ENCODE measurements around the gene LIMK1. TPM values are rescaled to one million over a fixed set of nuclear protein-coding genes. Genes with fewer than 3 reads are reported as not detected.

Gene LIMK1
- total and polyA plus RNA-seq, 4 donors = 0.63 to 4.1 (median 3.4) TPM

GRCh38 chr7:74083928-74084721 is 521 bp downstream of the LIMK1 start:
- 12% methylated on average over 61 of the region's 61 CpGs for WGBS
- DNase-seq (ENCODE audit: low spot score) = peak; percentile 41

GRCh38 chr7:74084722-74085578 is 1.3 kb downstream of the LIMK1 start:
- Histone ChIP-seq H3K4me3 (ENCODE audit: low read depth in 1 of 3, low read length in 3 of 3) (no peak overlapping the region), H3K27me3 (ENCODE audit: control insufficient read depth in 4 of 4, insufficient read depth in 4 of 4, low read length in 3 of 4) (no peaks in the 10 kb centered on the region), H3K4me1 (ENCODE audit: control insufficient read depth in 4 of 4, insufficient read depth in 4 of 4, low read length in 3 of 4) (peaks cover 0 to 11% (median 10%) of the 10 kb centered on the region in 4 donors), H3K27ac (ENCODE audit: low read depth in 1 of 2, low read length in 2 of 2) (no peak overlapping the region), H3K9me3 (ENCODE audit: control insufficient read depth in 4 of 4, low read length in 3 of 4) (no peaks in the 10 kb centered on the region), H3K36me3 (ENCODE audit: control insufficient read depth in 4 of 4, insufficient read depth in 3 of 4, low read depth in 1 of 4, low read length in 3 of 4) (no peaks in the 10 kb centered on the region), H3K9ac (ENCODE audit: low read depth in 1 of 2, low read length in 2 of 2) (no peak overlapping the region)
- 82% methylated on average over 6 of the region's 6 CpGs for WGBS
- DNase-seq (ENCODE audit: low spot score) = no peak
- no peak for TF ChIP-seq RXRA (IDR thresholded peaks at IDR 0.05)
- no peak for TF ChIP-seq REST (IDR thresholded peaks at IDR 0.05)
- no peak for TF ChIP-seq ZBTB33 (IDR thresholded peaks at IDR 0.05)
- TF ChIP-seq FOXA2 (IDR thresholded peaks at IDR 0.05) = no peak
- TF ChIP-seq SP1 (IDR thresholded peaks at IDR 0.05) = no peak
- no peak for TF ChIP-seq RAD21 (IDR thresholded peaks at IDR 0.05)
- TF ChIP-seq NR2F2 (IDR thresholded peaks at IDR 0.05) = no peak

More at GRCh38 chr7:74083928-74084721, 521 bp downstream of the LIMK1 start:
- H3K27ac ChIP-seq (ENCODE audit: low read depth in 1 of 2, low read length in 2 of 2) = no peak overlapping the region
- H3K36me3 ChIP-seq (ENCODE audit: control insufficient read depth in 4 of 4, insufficient read depth in 3 of 4, low read depth in 1 of 4, low read length in 3 of 4) = no peaks in the 10 kb centered on the region
- TF ChIP-seq SP1 (IDR thresholded peaks at IDR 0.05) (no peak), ZBTB33 (IDR thresholded peaks at IDR 0.05) (no peak), HNF4G (IDR thresholded peaks at IDR 0.05) (no peak), RAD21 (IDR thresholded peaks at IDR 0.05) (no peak)
- no peaks in the 10 kb centered on the region for H3K27me3 ChIP-seq (ENCODE audit: control insufficient read depth in 4 of 4, insufficient read depth in 4 of 4, low read length in 3 of 4)
- no peaks in the 10 kb centered on the region for H3K9me3 ChIP-seq (ENCODE audit: control insufficient read depth in 4 of 4, low read length in 3 of 4)
- H3K4me3 ChIP-seq (ENCODE audit: low read depth in 1 of 3, low read length in 3 of 3) = peak overlapping the region in 2 of 3 donors; percentile 17 to 95
- no peak overlapping the region for H3K9ac ChIP-seq (ENCODE audit: low read depth in 1 of 2, low read length in 2 of 2)
- H3K4me1 ChIP-seq (ENCODE audit: control insufficient read depth in 4 of 4, insufficient read depth in 4 of 4, low read length in 3 of 4) = peaks cover 0 to 11% (median 10%) of the 10 kb centered on the region in 4 donors

Data from liver (tissue), 9 donors.